ENCODE data around the gene CAPN10. TPM values are rescaled to one million over a fixed set of nuclear protein-coding genes. Genes with fewer than 3 reads are reported as not detected.

Gene CAPN10
- total RNA-seq, 4 donors from 2014 or later = 9.9 to 23.3 (median 13.7) TPM

GRCh38 chr2:240597054-240597418 is 10.5 kb downstream of the CAPN10 start:
- Histone ChIP-seq H3K4me3 (no peak overlapping the region), H3K36me3 (peaks cover 13 to 100% (median 13%) of the 10 kb centered on the region in 3 donors), H3K4me1 (peaks cover 0 to 28% (median 6%) of the 10 kb centered on the region in 3 donors), H3K27ac (peak overlapping the region in 1 of 4 donors; percentile 17), H3K9me3 (no peaks in the 10 kb centered on the region), H3K27me3 (no peaks in the 10 kb centered on the region)
- intact Hi-C loops (cut with DNase I) = no loop called here
- no peak for DNase-seq
- 74 to 80% methylated on average over 4 to 6 of the region's 10 CpGs for WGBS, 2 donors
- TF ChIP-seq CTCF (IDR thresholded peaks at IDR 0.05) (no peak), POLR2A (IDR thresholded peaks at IDR 0.05) (no peak)

GRCh38 chr2:240597419-240598181 is 11.1 kb downstream of the CAPN10 start:
- H3K9me3 ChIP-seq = no peaks in the 10 kb centered on the region
- no peaks in the 10 kb centered on the region for H3K27me3 ChIP-seq
- 93 to 100% methylated on average over 3 to 9 of the region's 22 CpGs for WGBS, 2 donors
- intact Hi-C loops (cut with DNase I) = no loop called here
- DNase-seq = no peak
- H3K36me3 ChIP-seq = peaks cover 13 to 100% (median 13%) of the 10 kb centered on the region in 3 donors
- peaks cover 0 to 28% (median 6%) of the 10 kb centered on the region in 3 donors for H3K4me1 ChIP-seq
- H3K27ac ChIP-seq = no peak overlapping the region
- no peak overlapping the region for H3K4me3 ChIP-seq
- TF ChIP-seq CTCF (IDR thresholded peaks at IDR 0.05) = no peak
- TF ChIP-seq POLR2A (IDR thresholded peaks at IDR 0.05) = no peak

GRCh38 chr2:240598311-240598911 is 11.9 kb downstream of the CAPN10 start:
- intact Hi-C loops (cut with DNase I) = no loop called here
- WGBS, 2 donors = 98% methylated on average over 7 of the region's 17 CpGs; no CpG with 5 or more reads in 1 of the 2 donors

GRCh38 chr2:240599141-240599583 is 12.6 kb downstream of the CAPN10 start:
- Histone ChIP-seq H3K36me3 (peaks cover 13 to 84% (median 13%) of the 10 kb centered on the region in 3 donors), H3K27ac (no peak overlapping the region), H3K9me3 (no peaks in the 10 kb centered on the region), H3K4me3 (no peak overlapping the region), H3K4me1 (peaks cover 0 to 28% (median 6%) of the 10 kb centered on the region in 3 donors), H3K27me3 (no peaks in the 10 kb centered on the region)
- TF ChIP-seq POLR2A (IDR thresholded peaks at IDR 0.05) = no peak
- TF ChIP-seq CTCF (IDR thresholded peaks at IDR 0.05) = no peak
- WGBS, 2 donors = 91 to 92% methylated on average over 6 to 9 of the region's 11 CpGs
- no peak for DNase-seq
- intact Hi-C loops (cut with DNase I) = no loop called here

More at GRCh38 chr2:240598311-240598911, 11.9 kb downstream of the CAPN10 start:
- H3K4me3 ChIP-seq = no peak overlapping the region
- no peak overlapping the region for H3K27ac ChIP-seq
- DNase-seq = no peak
- no peaks in the 10 kb centered on the region for H3K27me3 ChIP-seq
- H3K4me1 ChIP-seq = peaks cover 0 to 28% (median 6%) of the 10 kb centered on the region in 3 donors
- TF ChIP-seq CTCF (IDR thresholded peaks at IDR 0.05) = no peak
- TF ChIP-seq POLR2A (IDR thresholded peaks at IDR 0.05) = no peak
- peaks cover 13 to 92% (median 13%) of the 10 kb centered on the region in 3 donors for H3K36me3 ChIP-seq
- no peaks in the 10 kb centered on the region for H3K9me3 ChIP-seq

- no peak for TF ChIP-seq POLR2A (IDR thresholded peaks at IDR 0.05)
- no peak for TF ChIP-seq CTCF (IDR thresholded peaks at IDR 0.05)
- Histone ChIP-seq H3K4me3 (no peak overlapping the region), H3K27me3 (no peaks in the 10 kb centered on the region), H3K27ac (no peak overlapping the region), H3K36me3 (peaks cover 13 to 71% (median 13%) of the 10 kb centered on the region in 3 donors), H3K4me1 (peaks cover 4 to 18% (median 6%) of the 10 kb centered on the region in 3 donors), H3K9me3 (no peaks in the 10 kb centered on the region)
- WGBS, 2 donors = 90 to 98% methylated on average over 7 of the region's 16 CpGs
- DNase-seq = no peak
- intact Hi-C loops (cut with DNase I) = no loop called here
These were observed 14.0 kb downstream of the CAPN10 start for GRCh38 chr2:240600451-240600961.
